Measurements from ENCODE around the gene ISM1.

ISM1 gene

GRCh38 chr20:13321416-13321815, 100.3 kb downstream of the ISM1 start:
- Histone ChIP-seq H3K27me3 (peaks cover 6% of the 10 kb centered on the region; the same call in 1 of the 2 replicates), H3K4me1 (no peaks in the 10 kb centered on the region), H3K9me3 (no peaks in the 10 kb centered on the region), H3K36me3 (no peaks in the 10 kb centered on the region), H3K4me3 (ENCODE audit: low read depth, low read length) (no peak overlapping the region)
- DNase-seq, result no peak
- TF ChIP-seq CTCF (IDR thresholded peaks at IDR 0.05; ENCODE audit: low read depth, low read length), result no peak

- peaks cover 6% of the 10 kb centered on the region; the same call in 1 of the 2 replicates for H3K27me3 ChIP-seq
- H3K4me1 ChIP-seq, result no peaks in the 10 kb centered on the region
- no peak for DNase-seq
- no peaks in the 10 kb centered on the region for H3K36me3 ChIP-seq
- H3K4me3 ChIP-seq (ENCODE audit: low read depth, low read length), result no peak overlapping the region
- H3K9me3 ChIP-seq, result no peaks in the 10 kb centered on the region
- TF ChIP-seq CTCF (IDR thresholded peaks at IDR 0.05; ENCODE audit: low read depth, low read length), result no peak
Observed at GRCh38 chr20:13322198-13322597, 101.1 kb downstream of the ISM1 start.

GRCh38 chr20:13322621-13323020, 101.5 kb downstream of the ISM1 start:
- no peak for TF ChIP-seq CTCF (IDR thresholded peaks at IDR 0.05; ENCODE audit: low read depth, low read length)
- Histone ChIP-seq H3K4me1 (no peaks in the 10 kb centered on the region), H3K36me3 (no peaks in the 10 kb centered on the region), H3K27me3 (peaks cover 6% of the 10 kb centered on the region; the same call in 1 of the 2 replicates), H3K9me3 (no peaks in the 10 kb centered on the region), H3K4me3 (ENCODE audit: low read depth, low read length) (no peak overlapping the region)
- no peak for DNase-seq

- peak; percentile 70 for TF ChIP-seq CTCF (IDR thresholded peaks at IDR 0.05; ENCODE audit: low read depth, low read length)
- Histone ChIP-seq H3K36me3 (no peaks in the 10 kb centered on the region), H3K27me3 (peaks cover 6% of the 10 kb centered on the region; the same call in 1 of the 2 replicates), H3K4me1 (no peaks in the 10 kb centered on the region), H3K9me3 (no peaks in the 10 kb centered on the region), H3K4me3 (ENCODE audit: low read depth, low read length) (no peak overlapping the region)
- DNase-seq, result peak; percentile 57
Observed at GRCh38 chr20:13325033-13325432, 104.0 kb downstream of the ISM1 start.

GRCh38 chr20:13325796-13326340, 104.8 kb downstream of the ISM1 start:
- no peaks in the 10 kb centered on the region for H3K4me1 ChIP-seq
- peaks cover 6% of the 10 kb centered on the region; the same call in 1 of the 2 replicates for H3K27me3 ChIP-seq
- no peak for TF ChIP-seq CTCF (IDR thresholded peaks at IDR 0.05; ENCODE audit: low read depth, low read length)
- no peaks in the 10 kb centered on the region for H3K9me3 ChIP-seq
- no peaks in the 10 kb centered on the region for H3K36me3 ChIP-seq
- no peak for DNase-seq
- no peak overlapping the region for H3K4me3 ChIP-seq (ENCODE audit: low read depth, low read length)

GRCh38 chr20:13331536-13331935, 110.5 kb downstream of the ISM1 start:
- H3K4me3 ChIP-seq (ENCODE audit: low read depth, low read length), result no peak overlapping the region
- TF ChIP-seq CTCF (IDR thresholded peaks at IDR 0.05; ENCODE audit: low read depth, low read length), result no peak
- no peaks in the 10 kb centered on the region for H3K36me3 ChIP-seq
- no peaks in the 10 kb centered on the region for H3K9me3 ChIP-seq
- no peaks in the 10 kb centered on the region for H3K4me1 ChIP-seq
- H3K27me3 ChIP-seq, result no peaks in the 10 kb centered on the region
- DNase-seq, result no peak

All from BE2C (cell line).